Left ventricle myocardium inferior (tissue), 1 donor: ENCODE results near the gene RPL36. TPM values are rescaled to one million over a fixed set of nuclear protein-coding genes. Genes with fewer than 3 reads are reported as not detected.

Experiments used
- DNase-seq: peaks from one replicate; pipeline ENCODE4 v3.0.0-alpha.2; 2020
- H3K27ac ChIP-seq: fragments of 200-600 bp; replicated peaks from 2 replicates; pipeline ENCODE4 v1.8.0; 2021
- H3K27me3 ChIP-seq: fragments of 200-600 bp; 2 replicates; pipeline ENCODE4 v1.8.0; 2021; ENCODE audit warnings: low read depth
- H3K36me3 ChIP-seq: fragments of 200-600 bp; 2 replicates; pipeline ENCODE4 v1.8.0; 2021
- H3K4me1 ChIP-seq: fragments of 200-600 bp; 2 replicates; pipeline ENCODE4 v1.8.0; 2021
- H3K4me3 ChIP-seq: fragments of 200-600 bp; 2 replicates; pipeline ENCODE4 v1.8.0; 2021; ENCODE audit warnings: mild to moderate bottlenecking, moderate library complexity
- H3K9me3 ChIP-seq: fragments of 200-600 bp; replicated peaks from 2 replicates; pipeline ENCODE4 v1.8.0; 2021
- intact Hi-C: fragments of 100-400 bp; cut with micrococcal nuclease; formaldehyde crosslinking; loops from one replicate; pipeline ENCODE4 v1.11.0; 2022
- total RNA-seq: library from RNA; stranded (reverse); fragmentation: NEBNext Ultra II Directional; extraction: Animal tissue kit (Norgen Biotek cat#: 25700); gene quantifications from one replicate; pipeline ENCODE4 v1.2.1, GENCODE V29; 2021
- TF ChIP-seq, protein P1 (sequence below): fragments of 200-600 bp; IDR thresholded peaks from 2 replicates; pipeline ENCODE4 v1.8.0; 2021; ENCODE audit warnings: antibody characterized with exemption, mild to moderate bottlenecking, borderline replicate concordance
- donor health status: DM: no; HTN: yes; CAD: no; lungs with severe emphysema.

RPL36 gene
- total RNA-seq, 1 donor from 2014 or later: 407 TPM

DNA sequence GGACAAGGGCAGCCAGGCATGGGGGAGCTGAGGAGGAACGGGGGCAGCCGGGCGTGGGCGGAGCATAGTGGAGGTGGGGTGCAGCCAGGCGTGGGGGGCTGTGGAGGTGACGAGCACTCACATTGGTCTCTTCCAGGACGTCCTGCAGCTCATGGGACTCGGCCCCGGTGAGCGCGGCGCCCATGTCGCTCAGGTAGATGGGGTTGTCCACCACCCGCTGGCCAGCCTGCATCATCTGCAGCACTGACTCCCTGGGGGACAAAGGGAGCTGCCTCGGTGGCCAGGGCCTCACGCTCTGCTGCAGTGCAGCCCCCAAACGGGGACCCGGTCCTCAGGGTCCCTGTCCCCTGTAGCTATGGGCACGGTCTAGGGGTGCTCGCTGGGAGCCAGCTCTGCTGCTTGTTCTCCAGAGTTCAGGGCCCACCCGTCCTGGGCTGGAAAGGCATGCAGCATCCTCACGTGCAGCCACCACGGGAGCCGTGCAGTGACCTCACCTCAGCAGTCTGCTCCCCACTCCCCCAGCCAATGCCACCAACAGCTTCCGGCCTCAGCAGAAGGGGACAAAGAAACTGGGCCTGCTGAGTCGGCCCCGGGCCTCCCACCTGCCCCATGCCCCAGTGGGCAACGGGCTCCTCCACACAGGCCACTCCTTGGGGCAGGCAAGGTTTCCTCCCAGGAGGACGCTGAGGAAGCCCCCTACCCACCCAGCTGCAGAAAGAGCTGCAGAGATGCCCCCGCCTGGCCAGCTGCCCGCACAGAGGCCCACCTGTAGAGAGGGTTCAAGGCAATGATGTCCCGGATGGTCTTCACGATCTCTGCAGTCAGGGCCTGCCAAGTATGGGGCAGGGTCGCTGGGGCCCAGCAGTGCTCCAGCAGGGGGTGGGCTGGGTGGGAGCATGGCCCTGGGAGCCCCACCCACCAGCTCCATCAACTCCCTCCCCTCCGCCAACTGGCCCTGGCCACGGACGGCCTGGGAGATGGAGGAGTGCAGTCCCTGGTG is 17.8 kb downstream of the RPL36 start:
- no peak overlapping the region for H3K27ac ChIP-seq
- H3K36me3 ChIP-seq: peaks cover 90% of the 10 kb centered on the region
- H3K27me3 ChIP-seq: no peaks in the 10 kb centered on the region
- DNase-seq: no peak
- TF ChIP-seq, protein P1, sequence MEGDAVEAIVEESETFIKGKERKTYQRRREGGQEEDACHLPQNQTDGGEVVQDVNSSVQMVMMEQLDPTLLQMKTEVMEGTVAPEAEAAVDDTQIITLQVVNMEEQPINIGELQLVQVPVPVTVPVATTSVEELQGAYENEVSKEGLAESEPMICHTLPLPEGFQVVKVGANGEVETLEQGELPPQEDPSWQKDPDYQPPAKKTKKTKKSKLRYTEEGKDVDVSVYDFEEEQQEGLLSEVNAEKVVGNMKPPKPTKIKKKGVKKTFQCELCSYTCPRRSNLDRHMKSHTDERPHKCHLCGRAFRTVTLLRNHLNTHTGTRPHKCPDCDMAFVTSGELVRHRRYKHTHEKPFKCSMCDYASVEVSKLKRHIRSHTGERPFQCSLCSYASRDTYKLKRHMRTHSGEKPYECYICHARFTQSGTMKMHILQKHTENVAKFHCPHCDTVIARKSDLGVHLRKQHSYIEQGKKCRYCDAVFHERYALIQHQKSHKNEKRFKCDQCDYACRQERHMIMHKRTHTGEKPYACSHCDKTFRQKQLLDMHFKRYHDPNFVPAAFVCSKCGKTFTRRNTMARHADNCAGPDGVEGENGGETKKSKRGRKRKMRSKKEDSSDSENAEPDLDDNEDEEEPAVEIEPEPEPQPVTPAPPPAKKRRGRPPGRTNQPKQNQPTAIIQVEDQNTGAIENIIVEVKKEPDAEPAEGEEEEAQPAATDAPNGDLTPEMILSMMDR: no peak
- no peaks in the 10 kb centered on the region for H3K4me1 ChIP-seq
- intact Hi-C loops: no loop called here
- no peak overlapping the region for H3K4me3 ChIP-seq
- no peaks in the 10 kb centered on the region for H3K9me3 ChIP-seq

DNA sequence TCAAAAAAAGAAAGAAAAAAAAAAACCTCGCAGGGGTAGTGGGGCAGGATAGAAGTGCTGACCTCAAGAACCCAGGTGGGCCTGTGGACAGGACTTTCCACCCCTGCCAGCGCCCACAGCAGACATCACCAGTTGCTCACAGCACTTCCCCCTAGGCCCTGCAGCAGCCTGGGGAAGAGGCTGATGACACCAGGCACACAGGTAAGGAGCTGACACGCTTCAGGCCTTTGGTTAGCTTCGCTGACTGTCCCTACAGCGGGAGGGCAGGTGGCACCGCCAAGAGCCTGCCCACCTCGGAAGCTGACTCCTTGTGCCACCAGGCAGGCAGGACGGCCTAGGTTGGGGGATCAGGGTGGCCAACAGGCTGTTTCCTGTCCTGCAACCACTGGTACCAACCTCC is 20.9 kb downstream of the RPL36 start:
- no peaks in the 10 kb centered on the region for H3K9me3 ChIP-seq
- peaks cover 70% of the 10 kb centered on the region for H3K36me3 ChIP-seq
- H3K27ac ChIP-seq: no peak overlapping the region
- H3K27me3 ChIP-seq: no peaks in the 10 kb centered on the region
- H3K4me1 ChIP-seq: peaks cover 10% of the 10 kb centered on the region
- H3K4me3 ChIP-seq: no peak overlapping the region
- DNase-seq: no peak
- TF ChIP-seq, protein P1: no peak
- intact Hi-C loops: no loop called here

DNA sequence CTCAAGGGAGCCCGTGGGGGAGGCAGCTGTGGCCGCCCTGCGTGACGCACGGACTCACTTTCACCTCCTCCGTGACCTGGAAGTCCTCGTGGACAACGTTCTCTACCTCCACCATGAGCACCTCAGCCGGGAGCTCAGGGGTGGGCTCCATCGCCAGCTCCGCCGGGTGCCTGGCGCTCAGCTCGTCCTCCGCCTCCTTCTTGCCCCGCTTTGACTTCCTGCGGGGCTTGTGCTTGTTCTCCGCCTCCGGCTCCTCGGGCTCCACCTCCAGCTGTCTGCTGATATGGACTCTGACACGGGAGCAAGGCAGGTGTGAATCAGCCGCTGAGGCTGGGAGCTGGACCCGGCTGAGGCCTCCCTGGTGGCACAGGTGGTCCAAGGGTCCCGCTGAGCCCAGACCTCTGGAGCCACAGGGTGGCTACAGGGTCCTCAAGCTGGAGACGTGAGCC is 21.6 kb downstream of the RPL36 start:
- no peak for DNase-seq
- Histone ChIP-seq H3K27ac (no peak overlapping the region), H3K4me3 (no peak overlapping the region), H3K27me3 (no peaks in the 10 kb centered on the region), H3K36me3 (peaks cover 65% of the 10 kb centered on the region), H3K4me1 (peaks cover 17% of the 10 kb centered on the region), H3K9me3 (no peaks in the 10 kb centered on the region)
- intact Hi-C loops: no loop called here
- TF ChIP-seq, protein P1: no peak

DNA sequence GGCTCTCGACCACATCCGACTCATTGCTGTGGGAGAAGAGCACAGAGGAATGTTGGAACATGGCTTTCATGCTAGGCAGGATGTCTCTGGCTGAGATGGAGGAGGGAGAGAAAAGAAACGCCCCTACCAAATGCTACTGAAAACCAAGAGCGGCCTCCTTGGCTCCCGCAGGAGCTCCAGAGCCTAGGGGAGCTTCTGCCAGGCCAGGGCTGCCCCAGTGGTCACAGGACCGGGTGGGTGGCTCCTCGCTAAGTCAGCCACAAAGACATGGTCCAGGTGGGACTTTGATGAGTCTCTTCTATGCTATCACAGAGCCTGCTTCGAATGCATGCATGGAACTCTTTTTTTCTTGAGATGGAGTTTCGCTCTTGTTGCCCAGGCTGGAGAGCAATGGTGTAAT is 23.1 kb downstream of the RPL36 start:
- peaks cover 52% of the 10 kb centered on the region for H3K36me3 ChIP-seq
- TF ChIP-seq, protein P1: no peak
- DNase-seq: no peak
- peaks cover 30% of the 10 kb centered on the region for H3K4me1 ChIP-seq
- H3K27me3 ChIP-seq: no peaks in the 10 kb centered on the region
- no peaks in the 10 kb centered on the region for H3K9me3 ChIP-seq
- intact Hi-C loops: no loop called here
- no peak overlapping the region for H3K27ac ChIP-seq
- H3K4me3 ChIP-seq: no peak overlapping the region

DNA sequence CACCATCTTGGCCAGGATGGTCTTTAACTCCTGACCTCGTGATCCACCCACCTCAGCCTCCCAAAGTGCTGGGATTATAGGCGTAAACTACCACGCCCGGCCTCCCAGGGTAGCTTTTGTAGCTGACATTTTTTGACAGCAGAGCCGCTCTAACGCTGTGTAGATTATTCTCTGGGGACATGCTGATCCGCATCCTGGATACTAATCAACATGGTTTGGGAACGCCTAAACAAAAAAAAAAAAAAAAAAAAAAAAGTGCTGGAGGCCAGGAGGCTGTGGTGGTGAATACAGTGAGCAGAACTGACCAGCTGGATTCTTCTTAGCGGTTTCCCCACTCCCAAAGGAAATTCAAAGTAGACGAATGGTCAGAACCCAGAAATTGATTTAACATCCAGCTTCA is 24.7 kb downstream of the RPL36 start:
- no peaks in the 10 kb centered on the region for H3K9me3 ChIP-seq
- H3K4me1 ChIP-seq: peaks cover 46% of the 10 kb centered on the region
- H3K27ac ChIP-seq: peak overlapping the region; percentile 54
- TF ChIP-seq, protein P1: no peak
- no peak overlapping the region for H3K4me3 ChIP-seq
- intact Hi-C loops: no loop called here
- DNase-seq: no peak
- H3K27me3 ChIP-seq: no peaks in the 10 kb centered on the region
- H3K36me3 ChIP-seq: peaks cover 45% of the 10 kb centered on the region
